Esophagus squamous epithelium (tissue), 5 donors: ENCODE results near the gene SLN. TPM values are rescaled to one million over a fixed set of nuclear protein-coding genes. Genes with fewer than 3 reads are reported as not detected.

ENCODE experiments used
- DNase-seq: peaks from one replicate; lab custom pipeline; 2025; lab: John Stamatoyannopoulos, UW
- H3K27ac ChIP-seq, 4 donors: fragments of 200-600 bp; sonication (generic); one replicate each; pipeline ENCODE4 v1.5.1; 2016 to 2019; ENCODE audit warnings: mild to moderate bottlenecking in 1 of 4
- H3K27me3 ChIP-seq, 4 donors: fragments of 200-600 bp; sonication (generic); 1 replicate in 3 of 4; 2 replicates in 1 of 4; pipeline versions ENCODE4 v1.5.1 to v1.6.0; 2017 to 2021; ENCODE audit warnings: antibody characterized with exemption in 1 of 4
- H3K36me3 ChIP-seq, 3 donors: fragments of 200-600 bp; sonication (generic); one replicate each; pipeline ENCODE4 v1.5.1; 2016 to 2019
- H3K4me1 ChIP-seq, 3 donors: fragments of 200-600 bp; sonication (generic); one replicate each; pipeline ENCODE4 v1.5.1; 2017 to 2019
- H3K4me3 ChIP-seq, 4 donors: fragments of 200-600 bp; sonication (generic); 1 replicate in 3 of 4; 2 replicates in 1 of 4; pipeline ENCODE4 v1.5.1; 2016 to 2019; ENCODE audit warnings: mild to moderate bottlenecking in 2 of 4, moderate library complexity in 1 of 4
- H3K9me3 ChIP-seq, 3 donors: fragments of 200-600 bp; sonication (generic); one replicate each; pipeline ENCODE4 v1.5.1; 2016 to 2019
- POLR2A ChIP-seq, 4 donors: fragments of 450-650 bp; IDR thresholded peaks; one replicate each; pipeline ENCODE4 v1.6.1; 2017; ENCODE audit warnings: antibody characterized with exemption in 4 of 4, mild to moderate bottlenecking in 4 of 4, moderate library complexity in 3 of 4
- WGBS, 2 donors: methylation state at CpG; one replicate each; pipeline ENCODE4 v1.1.5; 2018; 5-methylcytosine and 5-hydroxymethylcytosine counted together
- intact Hi-C: fragments of 100-400 bp; cut with DNase I; formaldehyde crosslinking; loops from one replicate; pipeline ENCODE4 v1.15.0; 2022
- total RNA-seq, 4 donors: library from RNA; depleted of rRNA; stranded (reverse); fragments of >200 nt; gene quantifications; one replicate each; pipeline ENCODE4 v1.1.0, GENCODE V29; 2016
- TF ChIP-seq, protein P1 (sequence below), 6 experiments: fragments of 450-650 bp in 4 of 6; fragments of 200-600 bp in 2 of 6; sonication (generic) in 2 of 6; IDR thresholded peaks; one replicate each; pipeline ENCODE4 v1.5.1; 2016 to 2019; ENCODE audit warnings: antibody characterized with exemption in 6 of 6, mild to moderate bottlenecking in 4 of 6, moderate library complexity in 4 of 6
- donor health status: DM: yes; HTN: yes; CAD: no.

SLN gene
- total RNA-seq, 4 donors from 2014 or later = not detected

DNA sequence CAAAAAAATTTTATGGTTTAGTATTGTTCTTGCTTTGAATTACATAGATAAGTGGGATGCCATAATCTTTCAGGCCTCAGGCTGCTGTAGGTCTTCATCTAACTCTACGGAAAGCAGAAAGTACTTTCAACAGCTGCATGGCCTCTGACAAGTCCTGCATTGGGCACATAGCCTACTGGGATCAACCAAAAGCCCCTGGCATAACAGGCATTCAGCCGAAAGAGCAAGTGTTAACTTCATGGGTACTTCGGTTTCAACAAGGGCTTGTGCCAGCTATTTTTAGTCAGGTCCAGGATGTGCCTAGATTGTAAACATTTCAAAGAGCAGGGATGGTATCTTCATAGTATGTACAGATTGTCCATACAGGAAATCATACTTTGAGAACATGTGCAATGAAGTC, 3.1 kb downstream of the SLN start:
- intact Hi-C loops = no loop called here
- Histone ChIP-seq H3K4me1 (peaks cover 0 to 4% (median 0%) of the 10 kb centered on the region in 3 donors), H3K36me3 (no peaks in the 10 kb centered on the region), H3K9me3 (no peaks in the 10 kb centered on the region), H3K4me3 (no peak overlapping the region), H3K27me3 (peaks cover 0 to 6% (median 0%) of the 10 kb centered on the region in 4 donors), H3K27ac (no peak overlapping the region)
- WGBS, 2 donors = 64 to 68% methylated on average over 3 of the region's 3 CpGs
- TF ChIP-seq POLR2A (IDR thresholded peaks at IDR 0.05) = no peak
- TF ChIP-seq, protein P1, sequence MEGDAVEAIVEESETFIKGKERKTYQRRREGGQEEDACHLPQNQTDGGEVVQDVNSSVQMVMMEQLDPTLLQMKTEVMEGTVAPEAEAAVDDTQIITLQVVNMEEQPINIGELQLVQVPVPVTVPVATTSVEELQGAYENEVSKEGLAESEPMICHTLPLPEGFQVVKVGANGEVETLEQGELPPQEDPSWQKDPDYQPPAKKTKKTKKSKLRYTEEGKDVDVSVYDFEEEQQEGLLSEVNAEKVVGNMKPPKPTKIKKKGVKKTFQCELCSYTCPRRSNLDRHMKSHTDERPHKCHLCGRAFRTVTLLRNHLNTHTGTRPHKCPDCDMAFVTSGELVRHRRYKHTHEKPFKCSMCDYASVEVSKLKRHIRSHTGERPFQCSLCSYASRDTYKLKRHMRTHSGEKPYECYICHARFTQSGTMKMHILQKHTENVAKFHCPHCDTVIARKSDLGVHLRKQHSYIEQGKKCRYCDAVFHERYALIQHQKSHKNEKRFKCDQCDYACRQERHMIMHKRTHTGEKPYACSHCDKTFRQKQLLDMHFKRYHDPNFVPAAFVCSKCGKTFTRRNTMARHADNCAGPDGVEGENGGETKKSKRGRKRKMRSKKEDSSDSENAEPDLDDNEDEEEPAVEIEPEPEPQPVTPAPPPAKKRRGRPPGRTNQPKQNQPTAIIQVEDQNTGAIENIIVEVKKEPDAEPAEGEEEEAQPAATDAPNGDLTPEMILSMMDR (IDR thresholded peaks at IDR 0.05) = no peak
- no peak for DNase-seq

DNA sequence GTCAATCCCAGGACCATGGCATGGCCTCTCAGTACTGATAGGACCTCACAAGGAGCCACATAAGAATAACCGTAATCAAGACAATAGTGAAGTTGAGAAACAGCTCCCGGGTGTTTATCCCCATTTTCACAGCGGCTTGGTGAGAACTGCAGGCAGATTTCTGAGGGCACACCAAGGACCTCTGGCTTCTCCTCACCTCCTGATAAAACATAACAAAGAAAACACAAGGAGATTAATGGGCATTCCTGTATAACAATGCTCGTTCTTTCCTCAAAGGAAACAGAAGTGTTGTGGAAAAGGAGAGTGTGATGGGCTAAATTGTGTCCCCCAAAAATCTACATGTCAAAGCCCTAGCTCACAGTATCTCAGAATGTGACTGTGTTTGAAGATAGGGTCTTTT, 4.0 kb downstream of the SLN start:
- no peak overlapping the region for H3K27ac ChIP-seq
- H3K4me1 ChIP-seq = peaks cover 0 to 4% (median 0%) of the 10 kb centered on the region in 3 donors
- no peak overlapping the region for H3K4me3 ChIP-seq
- no peak for DNase-seq
- H3K36me3 ChIP-seq = no peaks in the 10 kb centered on the region
- no peaks in the 10 kb centered on the region for H3K9me3 ChIP-seq
- intact Hi-C loops = no loop called here
- 23 to 73% methylated on average over 4 of the region's 4 CpGs for WGBS, 2 donors
- TF ChIP-seq, protein P1 (IDR thresholded peaks at IDR 0.05) = no peak
- no peak for TF ChIP-seq POLR2A (IDR thresholded peaks at IDR 0.05)
- H3K27me3 ChIP-seq = peaks cover 0 to 6% (median 0%) of the 10 kb centered on the region in 4 donors

DNA sequence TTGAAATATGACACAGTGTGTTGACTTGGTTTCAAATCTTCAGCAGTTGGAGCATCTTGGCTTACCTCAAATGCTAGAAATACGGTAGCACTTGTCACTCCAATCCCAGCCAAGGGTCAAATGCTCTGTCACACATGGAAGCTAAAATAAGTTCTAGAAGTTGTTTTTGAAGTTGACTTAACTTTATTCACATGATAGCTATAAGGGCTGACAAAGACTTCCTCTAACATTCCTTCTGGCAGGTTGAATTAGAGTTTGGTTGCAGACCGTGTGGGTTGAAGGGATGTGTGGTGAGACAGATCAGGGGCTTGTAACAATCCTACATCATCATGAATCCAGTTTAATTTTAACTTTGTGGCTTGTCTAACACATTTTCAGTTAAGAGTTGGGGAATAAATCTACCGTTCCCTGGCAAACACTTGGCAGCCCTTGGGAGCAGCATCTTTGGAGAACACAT, 4.6 kb downstream of the SLN start:
- no peak for DNase-seq
- TF ChIP-seq POLR2A (IDR thresholded peaks at IDR 0.05) = no peak
- TF ChIP-seq, protein P1 (IDR thresholded peaks at IDR 0.05) = no peak
- H3K27me3 ChIP-seq = peaks cover 0 to 8% (median 0%) of the 10 kb centered on the region in 4 donors
- H3K36me3 ChIP-seq = no peaks in the 10 kb centered on the region
- H3K27ac ChIP-seq = no peak overlapping the region
- intact Hi-C loops = no loop called here
- 54 to 77% methylated on average over 3 of the region's 3 CpGs for WGBS, 2 donors
- peaks cover 0 to 4% (median 0%) of the 10 kb centered on the region in 3 donors for H3K4me1 ChIP-seq
- no peaks in the 10 kb centered on the region for H3K9me3 ChIP-seq
- H3K4me3 ChIP-seq = no peak overlapping the region

DNA sequence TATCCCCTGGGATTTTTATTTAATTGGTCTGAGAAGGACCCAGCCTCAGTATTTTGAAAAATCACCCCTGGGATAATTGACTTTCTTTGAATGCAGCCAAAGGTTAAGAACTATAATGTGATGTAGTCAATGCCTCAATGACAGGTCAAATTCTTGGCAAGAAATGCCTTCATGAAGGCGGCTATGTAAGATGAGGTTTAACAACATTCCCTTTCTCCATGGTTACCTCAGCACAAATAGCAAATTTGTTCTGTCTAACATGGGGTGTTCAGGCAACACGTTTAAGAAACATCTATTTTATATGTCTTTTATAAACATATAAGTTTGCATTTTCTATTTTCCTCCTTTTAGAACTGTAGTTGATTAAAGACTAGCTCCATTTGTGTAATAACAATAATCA, 5.3 kb downstream of the SLN start:
- H3K9me3 ChIP-seq = no peaks in the 10 kb centered on the region
- intact Hi-C loops = no loop called here
- WGBS, 2 donors = 31 to 32% methylated on average over 2 of the region's 2 CpGs
- no peak for TF ChIP-seq POLR2A (IDR thresholded peaks at IDR 0.05)
- TF ChIP-seq, protein P1 (IDR thresholded peaks at IDR 0.05) = no peak
- no peaks in the 10 kb centered on the region for H3K36me3 ChIP-seq
- H3K27ac ChIP-seq = no peak overlapping the region
- H3K4me3 ChIP-seq = no peak overlapping the region
- DNase-seq = no peak
- peaks cover 0 to 4% (median 0%) of the 10 kb centered on the region in 3 donors for H3K4me1 ChIP-seq
- H3K27me3 ChIP-seq = peaks cover 0 to 9% (median 0%) of the 10 kb centered on the region in 4 donors

DNA sequence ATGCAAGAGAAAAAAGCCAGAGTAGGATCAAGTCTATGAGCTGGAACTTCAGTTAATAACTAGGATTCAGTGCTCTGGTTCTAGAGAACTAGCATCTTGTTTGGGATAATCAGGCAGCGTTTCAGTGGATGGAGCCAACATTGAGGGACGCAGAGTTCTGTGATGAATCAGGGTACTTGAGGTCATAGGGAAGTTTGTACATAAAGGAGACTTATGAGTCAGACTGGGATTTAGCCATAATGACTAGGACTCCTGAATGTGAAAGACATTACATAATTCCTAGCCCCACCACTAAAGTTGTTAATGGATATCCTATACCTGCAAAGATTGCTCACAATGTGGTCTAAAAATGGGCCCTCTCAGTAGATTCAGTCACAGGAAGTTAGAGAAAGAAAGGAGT, 6.8 kb downstream of the SLN start:
- no peak overlapping the region for H3K27ac ChIP-seq
- H3K27me3 ChIP-seq = peaks cover 0 to 12% (median 0%) of the 10 kb centered on the region in 4 donors
- no peaks in the 10 kb centered on the region for H3K9me3 ChIP-seq
- H3K4me3 ChIP-seq = no peak overlapping the region
- WGBS, 2 donors = 31 to 40% methylated on average over 2 of the region's 2 CpGs
- no peaks in the 10 kb centered on the region for H3K36me3 ChIP-seq
- intact Hi-C loops = no loop called here
- H3K4me1 ChIP-seq = peaks cover 0 to 4% (median 0%) of the 10 kb centered on the region in 3 donors
- TF ChIP-seq, protein P1 (IDR thresholded peaks at IDR 0.05) = no peak
- no peak for TF ChIP-seq POLR2A (IDR thresholded peaks at IDR 0.05)
- DNase-seq = no peak
